HCT116 (cell line): ENCODE measurements around the gene ZNRF4. TPM values are rescaled to one million over a fixed set of nuclear protein-coding genes. Genes with fewer than 3 reads are reported as not detected.

ENCODE experiments used
- ATAC-seq: fragments of 200-7000 bp; cut with Tn5 transposase; 2 replicates; pipeline ENCODE4 v1.9.1; 2020; ENCODE audit warnings: mild to moderate bottlenecking, moderate library complexity
- BruUV-seq: library from RNA; stranded (reverse); fragments of 400-500 nt; replicated peaks from 2 replicates; lab custom pipeline; 2021; lab: Mats Ljungman, UMichigan
- CTCF ChIA-PET: fragments of 300-600 bp; sonication (Branson Sonifier 250); formaldehyde crosslinking; loops from one replicate; lab custom pipeline; 2021; ENCODE audit warnings: antibody characterized with exemption; lab: Charles Lee
- POLR2A ChIA-PET: fragments of 300-600, 350-600 bp; sonication (Branson Sonifier 250); formaldehyde crosslinking; loops from one replicate; lab custom pipeline; 2021; ENCODE audit warnings: antibody characterized with exemption; lab: Charles Lee
- RAD21 ChIA-PET, 2 experiments: fragments of 300-600 bp; sonication (Branson Sonifier 250); formaldehyde crosslinking; loops; one replicate each; lab custom pipeline; 2023; ENCODE audit warnings: low total read pairs in 2 of 2; ENCODE audit not compliant: uncharacterized antibody in 2 of 2, unreplicated experiment in 2 of 2, low non-redundant PET in 1 of 2; lab: Charles Lee
- DNase-seq: peaks from one replicate; pipeline ENCODE4 v3.0.0-alpha.2; 2010; ENCODE audit warnings: low read depth, low spot score
- H2AFZ ChIP-seq: fragments of 200-600 bp; shearing (Covaris generic), sonication (generic); 2 replicates; pipeline ENCODE4 v1.6.1; 2017; ENCODE audit warnings: low read depth, mixed run types, mixed read lengths, antibody characterized with exemption, low read length; ENCODE audit not compliant: poor library complexity, severe bottlenecking
- H3K27ac ChIP-seq: 2 replicates; pipeline ENCODE4 v1.5.1; 2012; ENCODE audit warnings: low read depth, low read length
- H3K27me3 ChIP-seq: fragments of 200-600 bp; sonication (generic); 2 replicates; pipeline ENCODE4 v1.6.1; 2016; ENCODE audit warnings: mixed run types, low read length, mixed read lengths; ENCODE audit not compliant: insufficient read depth
- H3K36me3 ChIP-seq, 2 experiments: fragments of 200-500 bp in 1 of 2; fragments of 200-600 bp in 1 of 2; sonication (Bioruptor generic) in 1 of 2; sonication (generic) in 1 of 2; 2 replicates each; pipeline versions ENCODE4 v1.5.1 to v1.6.1; 2014 to 2016; ENCODE audit warnings: low read length in 2 of 2, inconsistent platforms in 1 of 2, mixed read lengths in 1 of 2, mixed run types in 1 of 2; ENCODE audit not compliant: insufficient read depth in 2 of 2, control insufficient read depth in 1 of 2
- H3K4me1 ChIP-seq, 2 experiments: fragments of 200-600 bp in 1 of 2; sonication (generic) in 1 of 2; 2 replicates each; pipeline versions ENCODE4 v1.5.1 to v1.6.1; 2012 to 2017; ENCODE audit warnings: low read length in 2 of 2, inconsistent platforms in 1 of 2, mild to moderate bottlenecking in 1 of 2, mixed read lengths in 1 of 2, mixed run types in 1 of 2, moderate library complexity in 1 of 2; ENCODE audit not compliant: insufficient read depth in 2 of 2, control insufficient read depth in 1 of 2
- H3K4me2 ChIP-seq: fragments of 200-600 bp; sonication (generic); 2 replicates; pipeline ENCODE4 v1.6.1; 2017; ENCODE audit warnings: mixed run types, low read length, mixed read lengths
- H3K4me3 ChIP-seq, 2 experiments: fragments of 200-600 bp in 1 of 2; sonication (generic) in 1 of 2; replicated peaks in 1 of 2; 2 replicates each; pipeline ENCODE4 v1.5.1; 2011 to 2016; ENCODE audit warnings: low read length in 2 of 2, control low read depth in 1 of 2, low read depth in 1 of 2, mild to moderate bottlenecking in 1 of 2, mixed read lengths in 1 of 2, mixed run types in 1 of 2
- H3K79me2 ChIP-seq: fragments of 200-600 bp; sonication (generic); 2 replicates; pipeline ENCODE4 v1.6.1; 2017; ENCODE audit warnings: mild to moderate bottlenecking, mixed run types, low read length, moderate library complexity, mixed read lengths; ENCODE audit not compliant: insufficient read depth
- H3K9ac ChIP-seq: fragments of 200-600 bp; sonication (generic); 2 replicates; pipeline ENCODE4 v1.6.1; 2016; ENCODE audit warnings: low read length, mixed read lengths
- H3K9me2 ChIP-seq: fragments of 200-600 bp; sonication (generic), shearing (Covaris generic); 2 replicates; pipeline ENCODE4 v1.6.1; 2017; ENCODE audit warnings: mixed run types, mild to moderate bottlenecking, moderate library complexity; ENCODE audit not compliant: insufficient read depth
- H3K9me3 ChIP-seq, 2 experiments: fragments of 200-500 bp in 1 of 2; fragments of 200-600 bp in 1 of 2; sonication (Bioruptor generic) in 1 of 2; sonication (generic) in 1 of 2; 2 replicates each; pipeline ENCODE4 v1.6.1; 2014 to 2017; ENCODE audit warnings: low read length in 2 of 2, mixed read lengths in 2 of 2, inconsistent platforms in 1 of 2, low read depth in 1 of 2, mild to moderate bottlenecking in 1 of 2, mixed run types in 1 of 2, moderate library complexity in 1 of 2; ENCODE audit not compliant: control insufficient read depth in 1 of 2, insufficient read depth in 1 of 2
- H4K20me1 ChIP-seq: fragments of 200-600 bp; sonication (generic), shearing (Covaris generic); 2 replicates; pipeline ENCODE4 v1.6.1; 2017; ENCODE audit warnings: mixed run types, mild to moderate bottlenecking, moderate library complexity; ENCODE audit not compliant: insufficient read depth
- CBX3 ChIP-seq: IDR thresholded peaks from 2 replicates; pipeline ENCODE4 v1.6.1; 2012; ENCODE audit warnings: low read depth
- CEBPB ChIP-seq: IDR thresholded peaks from 2 replicates; pipeline ENCODE4 v1.6.1; 2012; ENCODE audit warnings: low read depth
- EGR1 ChIP-seq: IDR thresholded peaks from 2 replicates; pipeline ENCODE4 v1.6.1; 2012; ENCODE audit warnings: low read depth
- ELF1 ChIP-seq: IDR thresholded peaks from 2 replicates; pipeline ENCODE4 v1.6.1; 2012; ENCODE audit warnings: low read depth, borderline replicate concordance
- EZH2phosphoT487 ChIP-seq: fragments of 200-600 bp; IDR thresholded peaks from 2 replicates; pipeline ENCODE4 v1.6.1; 2018; ENCODE audit warnings: antibody characterized with exemption, borderline replicate concordance
- JUND ChIP-seq: IDR thresholded peaks from 2 replicates; pipeline ENCODE4 v1.6.1; 2012
- POLR2A ChIP-seq: IDR thresholded peaks from 2 replicates; pipeline ENCODE4 v1.7.0; 2011; ENCODE audit warnings: borderline replicate concordance; ENCODE audit not compliant: insufficient read depth, insufficient read length; ENCODE audit errors: extremely low read depth
- POLR2AphosphoS5 ChIP-seq: IDR thresholded peaks from 2 replicates; pipeline ENCODE4 v1.6.1; 2011; ENCODE audit warnings: mild to moderate bottlenecking, low read depth, low read length, moderate library complexity
- SIN3A ChIP-seq: IDR thresholded peaks from 2 replicates; pipeline ENCODE4 v1.6.1; 2012; ENCODE audit warnings: low read depth
- TCF7L2 ChIP-seq: IDR thresholded peaks from 2 replicates; pipeline ENCODE4 v1.7.0; 2011; ENCODE audit warnings: borderline replicate concordance, inconsistent platforms; ENCODE audit not compliant: insufficient read depth, insufficient read length; ENCODE audit errors: extremely low read depth
- ZFX ChIP-seq: fragments of 450-650 bp; IDR thresholded peaks from 2 replicates; pipeline ENCODE4 v1.6.1; 2017
- ZNF274 ChIP-seq: fragments of 200-500 bp; sonication (Bioruptor generic); IDR thresholded peaks from 2 replicates; pipeline ENCODE4 v1.6.1; 2014; ENCODE audit warnings: mild to moderate bottlenecking, low read depth, low read length, inconsistent platforms
- intact Hi-C: fragments of 100-400 bp; cut with micrococcal nuclease; formaldehyde crosslinking; loops from 2 replicates; pipeline ENCODE4 v1.10.0; 2022
- total RNA-seq: library from RNA; stranded (reverse); gene quantifications from one replicate; pipeline ENCODE4 v1.2.1, GENCODE V29; 2021; ENCODE audit not compliant: unreplicated experiment
- TF ChIP-seq, protein P1 (sequence below): IDR thresholded peaks from 2 replicates; pipeline ENCODE4 v1.6.1; 2012; ENCODE audit warnings: low read depth
- TF ChIP-seq, protein P2 (sequence below): IDR thresholded peaks from 2 replicates; pipeline ENCODE4 v1.6.1; 2012
- TF ChIP-seq, protein P3 (sequence below), 3 experiments: fragments of 200-600 bp in 1 of 3; sonication (generic) in 1 of 3; IDR thresholded peaks in 2 of 3; conservative IDR thresholded peaks in 1 of 3; 2 replicates each; pipeline ENCODE4 v1.5.1; 2012 to 2017; ENCODE audit warnings: low read depth in 2 of 3, low read length in 2 of 3, antibody characterized with exemption in 1 of 3, borderline replicate concordance in 1 of 3, control low read depth in 1 of 3, mild to moderate bottlenecking in 1 of 3, mixed read lengths in 1 of 3, mixed run types in 1 of 3, moderate library complexity in 1 of 3; ENCODE audit not compliant: insufficient read depth in 1 of 3

Gene ZNRF4
- total RNA-seq, 1 experiment from 2014 or later: not detected

DNA sequence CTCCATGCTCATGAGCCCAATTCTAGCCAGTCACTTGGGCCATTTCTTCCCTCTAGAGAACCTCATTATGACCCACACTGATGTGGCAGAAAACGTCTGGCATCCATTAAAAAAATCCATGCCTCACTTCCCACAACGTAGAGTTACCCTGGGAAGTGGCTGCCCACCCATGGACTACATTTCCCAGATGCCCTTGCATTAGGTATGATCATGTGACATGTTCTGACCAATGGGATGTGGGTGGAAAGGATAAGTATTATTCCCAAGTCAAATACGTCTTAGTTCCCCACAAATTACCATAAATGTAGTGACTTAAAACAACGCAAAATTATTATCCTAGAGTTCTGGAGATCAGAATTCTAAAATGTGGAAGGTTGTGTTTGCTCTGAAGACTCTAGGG is 47.9 kb upstream of the ZNRF4 start (continued):
- TF ChIP-seq JUND: no peak
- TF ChIP-seq, all 23 proteins: peak for 3

DNA sequence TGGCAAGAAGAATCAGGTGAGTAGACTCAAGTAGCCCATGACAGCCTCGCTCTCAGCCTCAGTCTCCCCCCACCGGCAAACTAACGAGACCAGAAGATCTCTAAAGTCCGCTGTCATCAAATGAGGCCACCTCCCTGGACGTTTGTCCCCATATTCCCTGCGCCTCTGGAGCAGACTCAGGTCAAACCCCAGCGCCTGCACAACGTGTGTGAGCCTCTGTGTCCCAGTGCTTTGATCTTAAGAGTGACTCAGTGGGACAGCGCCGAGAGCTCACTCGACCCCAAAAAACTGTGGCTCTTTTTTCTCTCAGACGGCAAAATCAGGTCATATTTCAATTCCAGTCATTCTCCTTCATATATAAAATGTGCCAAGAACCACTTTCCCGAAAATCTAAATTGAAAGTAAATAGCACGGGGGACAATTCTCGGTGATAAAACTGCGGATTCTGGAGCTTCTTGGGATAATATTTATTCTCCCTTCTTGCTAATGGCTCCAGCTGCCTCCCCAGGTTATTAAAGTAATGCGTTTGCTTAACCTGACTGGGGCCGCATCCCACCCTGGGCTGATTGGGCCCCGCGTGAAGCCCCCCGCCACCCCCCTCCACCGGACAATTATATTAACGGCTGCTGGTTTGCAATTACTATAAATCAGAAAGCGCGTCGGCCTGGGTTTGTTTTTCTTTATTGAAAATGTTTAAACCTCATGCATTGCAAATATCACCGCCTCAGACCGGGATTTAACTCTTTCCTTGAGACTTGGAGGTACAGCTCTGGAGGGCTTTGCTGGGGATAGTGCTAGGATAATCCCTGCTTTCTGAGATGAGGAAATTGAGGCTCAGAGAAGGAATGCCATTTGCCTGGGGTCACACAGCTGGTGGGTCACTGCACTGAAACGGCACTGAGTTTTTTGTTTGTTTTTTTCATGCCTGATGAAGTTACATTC is 37.5 kb upstream of the ZNRF4 start:
- Histone ChIP-seq H4K20me1 (no peaks in the 10 kb centered on the region), H2AFZ (no peak overlapping the region), H3K27me3 (peaks cover 21% of the 10 kb centered on the region), H3K27ac (no peak overlapping the region), H3K9me2 (no peaks in the 10 kb centered on the region), H3K4me2 (no peak overlapping the region), H3K9me3 (no peaks in the 10 kb centered on the region), H3K79me2 (no peaks in the 10 kb centered on the region), H3K4me3 (no peak overlapping the region), H3K36me3 (no peaks in the 10 kb centered on the region), H3K9ac (no peak overlapping the region), H3K4me1 (no peaks in the 10 kb centered on the region)
- ATAC-seq (no peak), DNase-seq (no peak)
- POLR2A ChIA-PET: no interaction called here
- BruUV-seq: no TSS peak
- CTCF ChIA-PET: no interaction called here
- RAD21 ChIA-PET: no interaction called here
- no peak for TF ChIP-seq TCF7L2
- no peak for TF ChIP-seq ZFX
- TF ChIP-seq, protein P1, sequence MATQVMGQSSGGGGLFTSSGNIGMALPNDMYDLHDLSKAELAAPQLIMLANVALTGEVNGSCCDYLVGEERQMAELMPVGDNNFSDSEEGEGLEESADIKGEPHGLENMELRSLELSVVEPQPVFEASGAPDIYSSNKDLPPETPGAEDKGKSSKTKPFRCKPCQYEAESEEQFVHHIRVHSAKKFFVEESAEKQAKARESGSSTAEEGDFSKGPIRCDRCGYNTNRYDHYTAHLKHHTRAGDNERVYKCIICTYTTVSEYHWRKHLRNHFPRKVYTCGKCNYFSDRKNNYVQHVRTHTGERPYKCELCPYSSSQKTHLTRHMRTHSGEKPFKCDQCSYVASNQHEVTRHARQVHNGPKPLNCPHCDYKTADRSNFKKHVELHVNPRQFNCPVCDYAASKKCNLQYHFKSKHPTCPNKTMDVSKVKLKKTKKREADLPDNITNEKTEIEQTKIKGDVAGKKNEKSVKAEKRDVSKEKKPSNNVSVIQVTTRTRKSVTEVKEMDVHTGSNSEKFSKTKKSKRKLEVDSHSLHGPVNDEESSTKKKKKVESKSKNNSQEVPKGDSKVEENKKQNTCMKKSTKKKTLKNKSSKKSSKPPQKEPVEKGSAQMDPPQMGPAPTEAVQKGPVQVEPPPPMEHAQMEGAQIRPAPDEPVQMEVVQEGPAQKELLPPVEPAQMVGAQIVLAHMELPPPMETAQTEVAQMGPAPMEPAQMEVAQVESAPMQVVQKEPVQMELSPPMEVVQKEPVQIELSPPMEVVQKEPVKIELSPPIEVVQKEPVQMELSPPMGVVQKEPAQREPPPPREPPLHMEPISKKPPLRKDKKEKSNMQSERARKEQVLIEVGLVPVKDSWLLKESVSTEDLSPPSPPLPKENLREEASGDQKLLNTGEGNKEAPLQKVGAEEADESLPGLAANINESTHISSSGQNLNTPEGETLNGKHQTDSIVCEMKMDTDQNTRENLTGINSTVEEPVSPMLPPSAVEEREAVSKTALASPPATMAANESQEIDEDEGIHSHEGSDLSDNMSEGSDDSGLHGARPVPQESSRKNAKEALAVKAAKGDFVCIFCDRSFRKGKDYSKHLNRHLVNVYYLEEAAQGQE: no peak
- TF ChIP-seq ZNF274: no peak
- no peak for TF ChIP-seq CBX3
- no peak for TF ChIP-seq SIN3A
- TF ChIP-seq EZH2phosphoT487: no peak
- TF ChIP-seq, protein P2, sequence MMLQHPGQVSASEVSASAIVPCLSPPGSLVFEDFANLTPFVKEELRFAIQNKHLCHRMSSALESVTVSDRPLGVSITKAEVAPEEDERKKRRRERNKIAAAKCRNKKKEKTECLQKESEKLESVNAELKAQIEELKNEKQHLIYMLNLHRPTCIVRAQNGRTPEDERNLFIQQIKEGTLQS: no peak
- TF ChIP-seq EGR1: no peak
- no peak for TF ChIP-seq JUND
- TF ChIP-seq, protein P3, sequence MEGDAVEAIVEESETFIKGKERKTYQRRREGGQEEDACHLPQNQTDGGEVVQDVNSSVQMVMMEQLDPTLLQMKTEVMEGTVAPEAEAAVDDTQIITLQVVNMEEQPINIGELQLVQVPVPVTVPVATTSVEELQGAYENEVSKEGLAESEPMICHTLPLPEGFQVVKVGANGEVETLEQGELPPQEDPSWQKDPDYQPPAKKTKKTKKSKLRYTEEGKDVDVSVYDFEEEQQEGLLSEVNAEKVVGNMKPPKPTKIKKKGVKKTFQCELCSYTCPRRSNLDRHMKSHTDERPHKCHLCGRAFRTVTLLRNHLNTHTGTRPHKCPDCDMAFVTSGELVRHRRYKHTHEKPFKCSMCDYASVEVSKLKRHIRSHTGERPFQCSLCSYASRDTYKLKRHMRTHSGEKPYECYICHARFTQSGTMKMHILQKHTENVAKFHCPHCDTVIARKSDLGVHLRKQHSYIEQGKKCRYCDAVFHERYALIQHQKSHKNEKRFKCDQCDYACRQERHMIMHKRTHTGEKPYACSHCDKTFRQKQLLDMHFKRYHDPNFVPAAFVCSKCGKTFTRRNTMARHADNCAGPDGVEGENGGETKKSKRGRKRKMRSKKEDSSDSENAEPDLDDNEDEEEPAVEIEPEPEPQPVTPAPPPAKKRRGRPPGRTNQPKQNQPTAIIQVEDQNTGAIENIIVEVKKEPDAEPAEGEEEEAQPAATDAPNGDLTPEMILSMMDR (IDR thresholded peaks at IDR 0.05 in 2 of 3, conservative IDR thresholded peaks at IDR 0.05 in 1 of 3; ENCODE audit: borderline replicate concordance in 1 of 3, insufficient read depth in 1 of 3, low read depth in 2 of 3, low read length in 2 of 3): no peak
- no peak for TF ChIP-seq CEBPB
- no peak for TF ChIP-seq ELF1
- TF ChIP-seq POLR2A: no peak
- no peak for TF ChIP-seq POLR2AphosphoS5
- intact Hi-C loops: no loop called here
